GM18511 (cell line): ENCODE measurements around the gene ZNF534.
"Not testable (repeated sequence)": the region's sequence is repeated elsewhere in the genome, so short reads cannot be mapped to it uniquely, and the experiment has no call there.

Experiments
- ATAC-seq: cut with Tn5 transposase; IDR thresholded peaks from one replicate; pipeline ENCODE4 v1.9.1; 2021; ENCODE audit warnings: mild to moderate bottlenecking, moderate library complexity; ENCODE audit not compliant: unreplicated experiment

The ZNF534 gene

GRCh38 chr19:52494518-52494917, 65.6 kb downstream of the ZNF534 start:
- no peak for ATAC-seq

GRCh38 chr19:52498571-52498970, 69.6 kb downstream of the ZNF534 start:
- no peak for ATAC-seq

GRCh38 chr19:52500474-52500873, 71.5 kb downstream of the ZNF534 start:
- not testable (repeated sequence) for ATAC-seq

- ATAC-seq = not testable (repeated sequence)
Observed at GRCh38 chr19:52500991-52501390, 72.0 kb downstream of the ZNF534 start.
